Measurements from ENCODE around the gene PRODH2. TPM values are rescaled to one million over a fixed set of nuclear protein-coding genes. Genes with fewer than 3 reads are reported as not detected.

The PRODH2 gene
- total RNA-seq, 1 experiment from 2014 or later: not detected

GRCh38 chr19:35813043-35813890 lies 622 bp upstream of the PRODH2 start:
- POLR2A ChIA-PET: no interaction called here
- H3K27me3 Mint-ChIP-seq (ENCODE audit: insufficient read depth, unreplicated experiment): peaks cover 43% of the 10 kb centered on the region
- no peaks in the 10 kb centered on the region for H3K9me3 Mint-ChIP-seq (ENCODE audit: unreplicated experiment)
- TF ChIP-seq CTCF (IDR thresholded peaks at IDR 0.05; ENCODE audit: unreplicated experiment): no peak
- intact Hi-C loops (cut with micrococcal nuclease): no loop called here
- H3K27ac Mint-ChIP-seq (ENCODE audit: low read depth, unreplicated experiment): no peak overlapping the region
- H3K4me3 Mint-ChIP-seq (ENCODE audit: unreplicated experiment): no peak overlapping the region
- H3K4me1 Mint-ChIP-seq (ENCODE audit: insufficient read depth, unreplicated experiment): no peaks in the 10 kb centered on the region
- CTCF ChIA-PET: interaction anchor here (0.6 to 0.7 kb wide), 3 partner anchors 31 to 119 kb away, joined by 3 read pairs; no protein-coding TSS in a partner anchor
- peaks cover 4% of the 10 kb centered on the region for H3K36me3 Mint-ChIP-seq (ENCODE audit: insufficient read depth, unreplicated experiment)
- no TSS peak for BruUV-seq (replicated peaks)
- DNase-seq (ENCODE audit: unreplicated experiment): no peak

DNA sequence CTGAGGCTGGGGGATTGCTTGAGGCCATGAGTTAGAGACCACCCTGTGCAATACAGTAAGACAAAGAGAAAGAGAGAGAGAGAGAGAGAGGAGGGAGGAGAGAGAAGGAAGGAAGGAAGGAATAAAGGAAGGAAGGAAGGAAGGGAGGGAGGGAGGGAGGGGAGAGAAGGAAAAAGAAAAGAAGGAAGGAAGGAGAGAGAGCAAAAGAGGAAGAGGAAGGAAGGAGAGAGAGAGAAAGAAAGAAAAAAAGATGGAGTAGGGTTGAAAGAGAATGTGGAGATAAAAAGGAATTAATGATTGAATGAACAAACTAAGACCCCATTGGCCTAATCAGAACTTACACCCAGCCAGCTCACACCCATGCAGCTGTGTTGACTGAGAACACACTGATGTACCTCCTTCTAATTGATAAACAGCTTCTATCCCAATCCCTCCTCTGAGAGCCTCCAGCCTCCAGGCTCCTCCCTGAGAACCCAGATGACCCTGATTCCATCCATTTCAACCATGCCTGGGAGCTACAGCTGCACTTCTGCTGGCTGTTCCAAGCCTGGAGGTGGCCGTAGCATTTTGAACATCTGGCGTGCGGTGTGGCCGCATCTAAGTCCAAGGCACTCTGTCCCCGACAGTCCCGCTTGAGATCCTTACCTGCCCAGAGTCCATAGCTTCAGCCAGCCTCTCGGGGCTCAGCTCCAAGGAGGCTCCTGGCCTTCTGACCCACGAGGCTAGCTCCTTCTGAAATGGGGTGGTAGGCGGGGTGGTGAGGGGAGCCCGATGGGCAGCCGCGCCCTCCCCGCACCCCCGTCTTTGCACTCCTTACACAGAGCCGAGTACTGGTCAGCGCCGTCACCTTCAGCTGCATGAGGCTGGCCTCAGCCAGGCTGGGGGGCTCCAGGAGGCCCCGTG lies 1.1 kb downstream of the PRODH2 start:
- ChIA-PET CTCF (no interaction called here), POLR2A (no interaction called here)
- intact Hi-C loops (cut with micrococcal nuclease): no loop called here
- H3K4me1 Mint-ChIP-seq (ENCODE audit: insufficient read depth, unreplicated experiment): no peaks in the 10 kb centered on the region
- H3K36me3 Mint-ChIP-seq (ENCODE audit: insufficient read depth, unreplicated experiment): peaks cover 4% of the 10 kb centered on the region
- no TSS peak for BruUV-seq (replicated peaks)
- no peaks in the 10 kb centered on the region for H3K9me3 Mint-ChIP-seq (ENCODE audit: unreplicated experiment)
- peaks cover 37% of the 10 kb centered on the region for H3K27me3 Mint-ChIP-seq (ENCODE audit: insufficient read depth, unreplicated experiment)
- H3K27ac Mint-ChIP-seq (ENCODE audit: low read depth, unreplicated experiment): no peak overlapping the region
- no peak for DNase-seq (ENCODE audit: unreplicated experiment)
- no peak overlapping the region for H3K4me3 Mint-ChIP-seq (ENCODE audit: unreplicated experiment)
- no peak for TF ChIP-seq CTCF (IDR thresholded peaks at IDR 0.05; ENCODE audit: unreplicated experiment)

GRCh38 chr19:35807633-35808032 lies 5.0 kb downstream of the PRODH2 start:
- intact Hi-C loops (cut with micrococcal nuclease): no loop called here
- Mint-ChIP-seq H3K4me3 (ENCODE audit: unreplicated experiment) (no peak overlapping the region), H3K27me3 (ENCODE audit: insufficient read depth, unreplicated experiment) (peaks cover 53% of the 10 kb centered on the region), H3K36me3 (ENCODE audit: insufficient read depth, unreplicated experiment) (peaks cover 2% of the 10 kb centered on the region), H3K9me3 (ENCODE audit: unreplicated experiment) (no peaks in the 10 kb centered on the region), H3K4me1 (ENCODE audit: insufficient read depth, unreplicated experiment) (no peaks in the 10 kb centered on the region), H3K27ac (ENCODE audit: low read depth, unreplicated experiment) (no peak overlapping the region)
- POLR2A ChIA-PET: no interaction called here
- no peak for TF ChIP-seq CTCF (IDR thresholded peaks at IDR 0.05; ENCODE audit: unreplicated experiment)
- no TSS peak for BruUV-seq (replicated peaks)
- no peak for DNase-seq (ENCODE audit: unreplicated experiment)
- CTCF ChIA-PET: no interaction called here

GRCh38 chr19:35806597-35806996 lies 6.0 kb downstream of the PRODH2 start:
- peaks cover 43% of the 10 kb centered on the region for H3K27me3 Mint-ChIP-seq (ENCODE audit: insufficient read depth, unreplicated experiment)

More at GRCh38 chr19:35806597-35806996, 6.0 kb downstream of the PRODH2 start:
- CTCF ChIA-PET: no interaction called here
- POLR2A ChIA-PET: no interaction called here
- Mint-ChIP-seq H3K9me3 (ENCODE audit: unreplicated experiment) (no peaks in the 10 kb centered on the region), H3K4me1 (ENCODE audit: insufficient read depth, unreplicated experiment) (no peaks in the 10 kb centered on the region), H3K27ac (ENCODE audit: low read depth, unreplicated experiment) (no peak overlapping the region), H3K4me3 (ENCODE audit: unreplicated experiment) (no peak overlapping the region), H3K36me3 (ENCODE audit: insufficient read depth, unreplicated experiment) (no peaks in the 10 kb centered on the region)
- TF ChIP-seq CTCF (IDR thresholded peaks at IDR 0.05; ENCODE audit: unreplicated experiment): no peak
- no peak for DNase-seq (ENCODE audit: unreplicated experiment)
- intact Hi-C loops (cut with micrococcal nuclease): no loop called here
- BruUV-seq (replicated peaks): no TSS peak
